IMR-90 (cell line): ENCODE data around the gene RC3H1. TPM values are rescaled to one million over a fixed set of nuclear protein-coding genes. Genes with fewer than 3 reads are reported as not detected.

Experiments
- ATAC-seq: fragments of 200-7000 bp; cut with Tn5 transposase; 2 replicates; pipeline ENCODE4 v1.9.1; 2020; ENCODE audit warnings: low read depth, mild to moderate bottlenecking, moderate library complexity
- BruUV-seq: library from RNA; stranded (reverse); fragments of 400-500 nt; replicated peaks from 2 replicates; lab custom pipeline; 2021; lab: Mats Ljungman, UMichigan
- CTCF ChIA-PET: fragments of 300-600 bp; formaldehyde crosslinking; extraction: SDS; loops from one replicate; lab custom pipeline; 2021; ENCODE audit warnings: antibody characterized with exemption; lab: Yijun Ruan, JAX
- POLR2A ChIA-PET: fragments of 300-600 bp; sonication (Branson Sonifier 250); formaldehyde crosslinking; loops from one replicate; lab custom pipeline; 2022; ENCODE audit warnings: antibody characterized with exemption; ENCODE audit not compliant: unreplicated experiment; lab: Charles Lee
- DNase-seq: peaks from one replicate; pipeline ENCODE4 v3.0.0; 2013
- H2AFZ ChIP-seq: replicated peaks from 2 replicates; pipeline ENCODE3; 2013; ENCODE audit warnings: low read length, mild to moderate bottlenecking; ENCODE audit not compliant: poor library complexity
- H2AK5ac ChIP-seq: 2 replicates; pipeline ENCODE4 v1.6.1; 2013; ENCODE audit warnings: low read depth, low read length, inconsistent platforms
- H2AK9ac ChIP-seq: replicated peaks from 2 replicates; pipeline ENCODE3; 2013; ENCODE audit warnings: mild to moderate bottlenecking, low read depth, low read length, moderate library complexity; ENCODE audit not compliant: poor library complexity
- H2BK120ac ChIP-seq: 2 replicates; pipeline ENCODE4 v1.6.1; 2013; ENCODE audit warnings: low read depth, low read length, inconsistent platforms
- H2BK15ac ChIP-seq: 3 replicates; pipeline ENCODE4 v1.6.1; 2013; ENCODE audit warnings: low read depth, low read length, inconsistent platforms
- H2BK20ac ChIP-seq: 2 replicates; pipeline ENCODE4 v1.6.1; 2013; ENCODE audit warnings: low read depth, mild to moderate bottlenecking, inconsistent platforms, low read length, moderate library complexity
- H2BK5ac ChIP-seq: 2 replicates; pipeline ENCODE4 v1.6.1; 2013; ENCODE audit warnings: mild to moderate bottlenecking, low read depth, low read length, inconsistent platforms; ENCODE audit not compliant: poor library complexity, severe bottlenecking
- H3K14ac ChIP-seq: replicated peaks from 2 replicates; pipeline ENCODE4 v1.6.1; 2013; ENCODE audit warnings: low read depth, low read length, inconsistent platforms
- H3K18ac ChIP-seq: 2 replicates; pipeline ENCODE4 v1.6.1; 2013; ENCODE audit warnings: low read depth, low read length, control low read depth
- H3K23ac ChIP-seq: 2 replicates; pipeline ENCODE4 v1.6.1; 2013; ENCODE audit warnings: low read depth, low read length, inconsistent platforms
- H3K27ac ChIP-seq: 2 replicates; pipeline ENCODE4 v1.5.1; 2013; ENCODE audit warnings: mild to moderate bottlenecking, control low read depth, low read length; ENCODE audit not compliant: insufficient read depth
- H3K27me3 ChIP-seq: 2 replicates; pipeline ENCODE4 v1.6.1; 2013; ENCODE audit warnings: low read length; ENCODE audit not compliant: control insufficient read depth, insufficient read depth
- H3K36me3 ChIP-seq: 2 replicates; pipeline ENCODE4 v1.6.1; 2013; ENCODE audit warnings: low read length, mixed read lengths; ENCODE audit not compliant: control insufficient read depth, insufficient read depth
- H3K4ac ChIP-seq: 2 replicates; pipeline ENCODE4 v1.6.1; 2013; ENCODE audit warnings: low read depth, low read length, inconsistent platforms
- H3K4me1 ChIP-seq: 2 replicates; pipeline ENCODE4 v1.6.1; 2013; ENCODE audit warnings: low read length, mixed read lengths; ENCODE audit not compliant: control insufficient read depth, insufficient read depth
- H3K4me2 ChIP-seq: 2 replicates; pipeline ENCODE4 v1.6.1; 2013; ENCODE audit warnings: low read depth, mild to moderate bottlenecking, control low read depth, low read length, moderate library complexity
- H3K4me3 ChIP-seq: 2 replicates; pipeline ENCODE4 v1.5.1; 2013; ENCODE audit warnings: low read depth, mild to moderate bottlenecking, control low read depth, low read length, moderate library complexity; ENCODE audit not compliant: insufficient read depth
- H3K56ac ChIP-seq: 2 replicates; pipeline ENCODE4 v1.6.1; 2013; ENCODE audit warnings: low read length, inconsistent platforms; ENCODE audit not compliant: insufficient read depth; ENCODE audit errors: extremely low read depth
- H3K79me1 ChIP-seq, 2 experiments: 2 replicates each; pipeline ENCODE4 v1.6.1; 2013; ENCODE audit warnings: low read length in 2 of 2, inconsistent platforms in 1 of 2, low read depth in 1 of 2
- H3K9ac ChIP-seq: 2 replicates; pipeline ENCODE4 v1.6.1; 2013; ENCODE audit warnings: low read depth, low read length, control low read depth
- H3K9me1 ChIP-seq: 2 replicates; pipeline ENCODE4 v1.6.1; 2013; ENCODE audit warnings: low read length, inconsistent platforms; ENCODE audit not compliant: insufficient read depth
- H3K9me3 ChIP-seq: 2 replicates; pipeline ENCODE4 v1.6.1; 2013; ENCODE audit warnings: low read length; ENCODE audit not compliant: control insufficient read depth, insufficient read depth
- H4K20me1 ChIP-seq: 2 replicates; pipeline ENCODE4 v1.6.1; 2013; ENCODE audit warnings: low read length, inconsistent platforms; ENCODE audit not compliant: insufficient read depth
- H4K5ac ChIP-seq: 2 replicates; pipeline ENCODE4 v1.6.1; 2013; ENCODE audit warnings: mild to moderate bottlenecking, low read depth, low read length, control low read depth
- H4K8ac ChIP-seq, 2 experiments: 2 replicates each; pipeline ENCODE4 v1.6.1; 2013; ENCODE audit warnings: low read depth in 2 of 2, low read length in 2 of 2, control low read depth in 1 of 2, inconsistent platforms in 1 of 2
- H4K91ac ChIP-seq: 2 replicates; pipeline ENCODE4 v1.6.1; 2013; ENCODE audit warnings: low read depth, low read length, inconsistent platforms; ENCODE audit not compliant: insufficient read depth
- CEBPB ChIP-seq: IDR thresholded peaks from 2 replicates; pipeline ENCODE4 v1.6.1; 2012; ENCODE audit warnings: low read depth, low read length, improper control_type of control experiment
- MAFK ChIP-seq: IDR thresholded peaks from 2 replicates; pipeline ENCODE4 v1.6.1; 2012; ENCODE audit warnings: low read depth, low read length, improper control_type of control experiment
- MAZ ChIP-seq: IDR thresholded peaks from 2 replicates; pipeline ENCODE4 v1.6.1; 2012; ENCODE audit warnings: low read depth, mild to moderate bottlenecking, low read length, improper control_type of control experiment, moderate library complexity, borderline replicate concordance
- MXI1 ChIP-seq: IDR thresholded peaks from 2 replicates; pipeline ENCODE4 v1.6.1; 2012; ENCODE audit warnings: low read depth, mild to moderate bottlenecking, low read length, moderate library complexity, borderline replicate concordance
- RFX5 ChIP-seq: IDR thresholded peaks from 2 replicates; pipeline ENCODE4 v1.8.0; 2012; ENCODE audit warnings: low read depth, mild to moderate bottlenecking, low read length, moderate library complexity
- USF2 ChIP-seq: fragments of 150-350 bp; IDR thresholded peaks from 2 replicates; pipeline ENCODE4 v1.6.1; 2017; ENCODE audit warnings: mild to moderate bottlenecking, antibody characterized with exemption, low read length, low read depth
- dilution Hi-C: fragments of 300-500 bp; cut with HindIII; formaldehyde crosslinking; loops from one replicate; pipeline ENCODE4 v1.14.3; 2018; ENCODE audit warnings: low sequenced_read_pairs; ENCODE audit not compliant: unreplicated experiment
- in situ Hi-C: fragments of 300-500 bp; cut with MboI; formaldehyde crosslinking; loops from 3 replicates; pipeline ENCODE4 v1.14.3; 2019; ENCODE audit warnings: low sequenced_read_pairs, inconsistent platforms, mixed read lengths
- intact Hi-C: fragments of 100-400 bp; cut with micrococcal nuclease; formaldehyde crosslinking; loops from 2 replicates; pipeline ENCODE4 v1.10.0; 2022
- polyA plus RNA-seq, 3 experiments: library from polyadenylated mRNA; depleted of rRNA; stranded (reverse); fragments of >200 nt; gene quantifications; 2 replicates each; pipeline ENCODE4 v1.2.3, GENCODE V29; 2012; ENCODE audit warnings: low replicate concordance in 1 of 3
- total RNA-seq: library from RNA; depleted of rRNA; stranded (reverse); fragments of >200 nt; gene quantifications from 2 replicates; pipeline ENCODE4 v1.2.3, GENCODE V29; 2012

The RC3H1 gene
- total and polyA plus RNA-seq, 2 of the 4 experiments (the other 2 are of a cell fraction), result 5.1 to 39.3 TPM

- no peaks in the 10 kb centered on the region for H3K27me3 ChIP-seq
- no peak overlapping the region for H3K56ac ChIP-seq
- dilution Hi-C loops (no loop called here), in situ Hi-C loops (no loop called here), intact Hi-C loops (loop anchor here (10.0 kb wide), 1 partner anchor 207 kb away; no protein-coding TSS in a partner anchor)
- no peak overlapping the region for H3K9ac ChIP-seq
- no peak overlapping the region for H3K27ac ChIP-seq
- ChIA-PET CTCF (no interaction called here), POLR2A (no interaction called here)
- no peak overlapping the region for H4K91ac ChIP-seq
- H3K18ac ChIP-seq, result no peak overlapping the region
- no peak overlapping the region for H3K4me3 ChIP-seq
- H2BK15ac ChIP-seq, result no peak overlapping the region
- H3K9me3 ChIP-seq, result no peaks in the 10 kb centered on the region
- no peak overlapping the region for H3K14ac ChIP-seq
- H3K4me2 ChIP-seq, result no peak overlapping the region
- no peak overlapping the region for H3K23ac ChIP-seq
- DNase-seq (peak; percentile 48), ATAC-seq (peak; percentile 56)
- H3K4me1 ChIP-seq, result peaks cover 8% of the 10 kb centered on the region
- H4K20me1 ChIP-seq, result peaks cover 71% of the 10 kb centered on the region
- H3K9me1 ChIP-seq, result peaks cover 10% of the 10 kb centered on the region
- 0 out of 2 replicates have a peak, but pooled peaks cover 2% of the 10 kb centered on the region for H3K36me3 ChIP-seq
- H2AK9ac ChIP-seq, result no peak overlapping the region
- H2BK20ac ChIP-seq, result no peak overlapping the region
- no peak overlapping the region for H2BK120ac ChIP-seq
- H2AK5ac ChIP-seq, result no peak overlapping the region
- no peak overlapping the region for H3K4ac ChIP-seq
- H4K5ac ChIP-seq, result no peak overlapping the region
- no TSS peak for BruUV-seq
- no peak overlapping the region for H4K8ac ChIP-seq
- no peak overlapping the region for H2AFZ ChIP-seq
- peaks cover 15 to 72% of the 10 kb centered on the region in 2 experiments for H3K79me1 ChIP-seq
- TF ChIP-seq MAZ, result no peak
- no peak for TF ChIP-seq MXI1
- no peak for TF ChIP-seq USF2
- TF ChIP-seq CEBPB, result no peak
- no peak for TF ChIP-seq RFX5
- no peak for TF ChIP-seq MAFK
- H2BK5ac ChIP-seq, result peak overlapping the region; percentile 13
Observed at GRCh38 chr1:174007851-174008250, 14.3 kb downstream of the RC3H1 start.
